GM23338 (cell line): ENCODE results near the gene TRAPPC12. TPM values are rescaled to one million over a fixed set of nuclear protein-coding genes. Genes with fewer than 3 reads are reported as not detected.

ENCODE experiments used
- ATAC-seq: fragments of 200-7000 bp; cut with Tn5 transposase; 3 replicates; pipeline ENCODE4 v1.9.1; 2020
- DNase-seq: peaks from one replicate; pipeline ENCODE4 v3.0.0-alpha.2; 2015; ENCODE audit warnings: low spot score
- H2AFZ ChIP-seq: fragments of 200-600 bp; sonication (generic); 2 replicates; pipeline ENCODE4 v1.8.0; 2016; ENCODE audit warnings: antibody characterized with exemption, mild to moderate bottlenecking, moderate library complexity
- H3F3A ChIP-seq: fragments of 200-600 bp; sonication (generic); replicated peaks from 2 replicates; pipeline ENCODE4 v1.8.0; 2017; ENCODE audit warnings: antibody characterized with exemption, mixed run types, low read depth
- H3K27ac ChIP-seq: fragments of 200-600 bp; sonication (generic); 2 replicates; pipeline ENCODE4 v1.6.1; 2016; ENCODE audit warnings: low read depth
- H3K27me3 ChIP-seq: fragments of 200-600 bp; sonication (generic); 2 replicates; pipeline ENCODE4 v1.8.0; 2016; ENCODE audit warnings: mild to moderate bottlenecking, mixed run types, moderate library complexity; ENCODE audit not compliant: insufficient read depth
- H3K36me3 ChIP-seq: fragments of 200-600 bp; sonication (generic); 2 replicates; pipeline ENCODE4 v1.8.0; 2016; ENCODE audit warnings: mild to moderate bottlenecking; ENCODE audit not compliant: insufficient read depth
- H3K4me1 ChIP-seq: fragments of 200-600 bp; sonication (generic); 2 replicates; pipeline ENCODE4 v1.8.0; 2016; ENCODE audit warnings: mild to moderate bottlenecking, moderate library complexity; ENCODE audit not compliant: insufficient read depth
- H3K4me2 ChIP-seq: fragments of 200-600 bp; sonication (generic); 2 replicates; pipeline ENCODE4 v1.7.1; 2017; ENCODE audit warnings: mixed run types
- H3K4me3 ChIP-seq: fragments of 200-600 bp; sonication (generic); 2 replicates; pipeline ENCODE4 v1.6.1; 2016; ENCODE audit warnings: mixed run types
- H3K79me2 ChIP-seq: fragments of 200-600 bp; sonication (generic); replicated peaks from 2 replicates; pipeline ENCODE4 v1.8.0; 2017; ENCODE audit warnings: mild to moderate bottlenecking; ENCODE audit not compliant: insufficient read depth
- H3K9me2 ChIP-seq: fragments of 200-600 bp; sonication (generic); 2 replicates; pipeline ENCODE4 v1.8.0; 2017; ENCODE audit not compliant: insufficient read depth
- H4K20me1 ChIP-seq: fragments of 200-600 bp; sonication (generic); replicated peaks from 2 replicates; pipeline ENCODE4 v1.8.0; 2017; ENCODE audit warnings: mild to moderate bottlenecking; ENCODE audit not compliant: insufficient read depth
- H3K27ac Mint-ChIP-seq: 2 replicates; pipeline ENCODE4 v1.8.0; 2020; ENCODE audit warnings: inconsistent platforms, mild to moderate bottlenecking, moderate library complexity, mixed read lengths
- H3K27me3 Mint-ChIP-seq: 3 replicates; pipeline ENCODE4 v1.8.0; 2022; ENCODE audit warnings: low read depth, mild to moderate bottlenecking, moderate library complexity, mixed read lengths, inconsistent platforms; ENCODE audit not compliant: insufficient read depth, poor library complexity
- H3K36me3 Mint-ChIP-seq: 3 replicates; pipeline ENCODE4 v1.8.0; 2021; ENCODE audit warnings: low read depth, mild to moderate bottlenecking, inconsistent platforms, moderate library complexity, mixed read lengths
- H3K4me1 Mint-ChIP-seq: 3 replicates; pipeline ENCODE4 v1.8.0; 2020; ENCODE audit warnings: mild to moderate bottlenecking, inconsistent platforms, mixed read lengths
- H3K4me3 Mint-ChIP-seq: 3 replicates; pipeline ENCODE4 v1.8.0; 2021; ENCODE audit warnings: moderate library complexity, mild to moderate bottlenecking, inconsistent platforms, mixed read lengths
- H3K9me3 Mint-ChIP-seq: 3 replicates; pipeline ENCODE4 v1.8.0; 2020; ENCODE audit warnings: moderate library complexity, mild to moderate bottlenecking, inconsistent platforms, mixed read lengths
- CREB1 ChIP-seq: fragments of 250-450 bp; sonication (Bioruptor Pico); IDR thresholded peaks from 2 replicates; pipeline ENCODE4 v1.5.0; 2020; ENCODE audit warnings: low read depth, mild to moderate bottlenecking, moderate library complexity
- EZH2 ChIP-seq: fragments of 200-600 bp; sonication (generic); IDR thresholded peaks from one replicate; pipeline ENCODE4 v1.8.0; 2017; ENCODE audit warnings: antibody characterized with exemption, mild to moderate bottlenecking, low read depth; ENCODE audit not compliant: unreplicated experiment
- EZH2phosphoT487 ChIP-seq: fragments of 200-600 bp; sonication (generic); IDR thresholded peaks from one replicate; pipeline ENCODE4 v1.8.1; 2018; ENCODE audit warnings: antibody characterized with exemption; ENCODE audit not compliant: unreplicated experiment
- JUNB ChIP-seq: IDR thresholded peaks from one replicate; pipeline ENCODE4 v1.6.1; 2016; ENCODE audit warnings: antibody characterized with exemption; ENCODE audit not compliant: unreplicated experiment
- NANOG ChIP-seq: IDR thresholded peaks from 2 replicates; pipeline ENCODE4 v1.6.1; 2016; ENCODE audit warnings: antibody characterized with exemption, borderline replicate concordance
- POLR2AphosphoS5 ChIP-seq: IDR thresholded peaks from 2 replicates; pipeline ENCODE4 v1.6.1; 2016; ENCODE audit warnings: antibody characterized with exemption, low read depth
- STAT1 ChIP-seq: IDR thresholded peaks from one replicate; pipeline ENCODE4 v1.6.1; 2016; ENCODE audit warnings: antibody characterized with exemption; ENCODE audit not compliant: unreplicated experiment
- ZNF114 ChIP-seq: fragments of 250-450 bp; sonication (Bioruptor Pico); IDR thresholded peaks from 2 replicates; pipeline ENCODE4 v1.5.0; 2020; ENCODE audit warnings: mild to moderate bottlenecking, moderate library complexity
- ZNF331 ChIP-seq: fragments of 250-450 bp; sonication (Bioruptor Pico); IDR thresholded peaks from 2 replicates; pipeline ENCODE4 v1.5.0; 2020; ENCODE audit warnings: low read depth, mild to moderate bottlenecking, moderate library complexity
- polyA plus RNA-seq: library from polyadenylated mRNA; unstranded; fragments of >200 nt; fragmentation: Nextera tagmentation; extraction: Ambion mirVana; gene quantifications from 2 replicates; pipeline ENCODE4 v1.2.1, GENCODE V29; 2016
- total RNA-seq: library from RNA; depleted of rRNA; stranded (reverse); fragments of >200 nt; shearing (Covaris generic); gene quantifications from 2 replicates; pipeline ENCODE4 v1.2.3, GENCODE V29; 2014
- TF ChIP-seq, protein P1 (sequence below): fragments of 250-450 bp; sonication (Bioruptor Pico); IDR thresholded peaks from 2 replicates; pipeline ENCODE4 v1.5.0; 2020; ENCODE audit warnings: mild to moderate bottlenecking, moderate library complexity
- TF ChIP-seq, protein P2 (sequence below): IDR thresholded peaks from 2 replicates; pipeline ENCODE4 v1.6.1; 2016; ENCODE audit warnings: antibody characterized with exemption
- TF ChIP-seq, protein P3 (sequence below): IDR thresholded peaks from one replicate; pipeline ENCODE4 v1.6.1; 2018; ENCODE audit warnings: antibody characterized with exemption; ENCODE audit not compliant: unreplicated experiment
- TF ChIP-seq, protein P4 (sequence below), 2 experiments: fragments of 200-600 bp in 1 of 2; sonication (generic) in 1 of 2; conservative IDR thresholded peaks; 2 replicates each; pipeline versions ENCODE4 v1.5.1 to v1.6.1; 2016 to 2017; ENCODE audit warnings: antibody characterized with exemption in 2 of 2, low read depth in 2 of 2, mild to moderate bottlenecking in 2 of 2, moderate library complexity in 1 of 2

The TRAPPC12 gene
- total and polyA plus RNA-seq, 2 experiments from 2014 or later = 48.9 to 57.7 TPM

DNA sequence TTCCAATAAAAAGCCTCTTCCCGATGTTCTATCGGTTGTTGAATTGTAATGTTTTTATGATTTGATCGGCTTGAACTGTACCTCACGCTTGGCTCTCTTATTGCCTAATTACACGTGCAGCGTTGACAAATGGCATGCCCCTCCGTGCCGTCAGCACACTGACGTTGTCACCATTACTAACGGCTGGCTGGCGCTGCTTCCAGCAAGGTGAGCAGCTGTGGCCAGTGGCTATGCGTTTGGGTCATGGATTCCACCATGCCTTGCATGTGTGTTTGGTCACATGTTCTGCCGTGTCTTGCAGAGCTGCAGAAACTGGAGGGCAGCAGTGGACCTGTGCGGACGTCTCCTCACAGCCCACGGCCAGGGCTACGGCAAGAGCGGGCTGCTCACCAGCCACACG lies 42.1 kb downstream of the TRAPPC12 start:
- Histone ChIP-seq H4K20me1 (peaks cover 8% of the 10 kb centered on the region; the same call in 1 of the 2 replicates), H3F3A (no peaks in the 10 kb centered on the region), H3K9me2 (no peaks in the 10 kb centered on the region), H3K79me2 (no peaks in the 10 kb centered on the region), H3K4me1 (no peaks in the 10 kb centered on the region), H3K27ac (no peak overlapping the region), H3K4me2 (no peak overlapping the region), H2AFZ (no peak overlapping the region), H3K36me3 (peaks cover 13% of the 10 kb centered on the region), H3K27me3 (no peaks in the 10 kb centered on the region), H3K4me3 (no peak overlapping the region)
- no peak overlapping the region for H3K27ac Mint-ChIP-seq
- DNase-seq (no peak), ATAC-seq (no peak)
- peaks cover 35% of the 10 kb centered on the region for H3K36me3 Mint-ChIP-seq
- H3K4me1 Mint-ChIP-seq = peaks cover 7% of the 10 kb centered on the region; the same call in 2 of the 3 replicates
- TF ChIP-seq, protein P1, sequence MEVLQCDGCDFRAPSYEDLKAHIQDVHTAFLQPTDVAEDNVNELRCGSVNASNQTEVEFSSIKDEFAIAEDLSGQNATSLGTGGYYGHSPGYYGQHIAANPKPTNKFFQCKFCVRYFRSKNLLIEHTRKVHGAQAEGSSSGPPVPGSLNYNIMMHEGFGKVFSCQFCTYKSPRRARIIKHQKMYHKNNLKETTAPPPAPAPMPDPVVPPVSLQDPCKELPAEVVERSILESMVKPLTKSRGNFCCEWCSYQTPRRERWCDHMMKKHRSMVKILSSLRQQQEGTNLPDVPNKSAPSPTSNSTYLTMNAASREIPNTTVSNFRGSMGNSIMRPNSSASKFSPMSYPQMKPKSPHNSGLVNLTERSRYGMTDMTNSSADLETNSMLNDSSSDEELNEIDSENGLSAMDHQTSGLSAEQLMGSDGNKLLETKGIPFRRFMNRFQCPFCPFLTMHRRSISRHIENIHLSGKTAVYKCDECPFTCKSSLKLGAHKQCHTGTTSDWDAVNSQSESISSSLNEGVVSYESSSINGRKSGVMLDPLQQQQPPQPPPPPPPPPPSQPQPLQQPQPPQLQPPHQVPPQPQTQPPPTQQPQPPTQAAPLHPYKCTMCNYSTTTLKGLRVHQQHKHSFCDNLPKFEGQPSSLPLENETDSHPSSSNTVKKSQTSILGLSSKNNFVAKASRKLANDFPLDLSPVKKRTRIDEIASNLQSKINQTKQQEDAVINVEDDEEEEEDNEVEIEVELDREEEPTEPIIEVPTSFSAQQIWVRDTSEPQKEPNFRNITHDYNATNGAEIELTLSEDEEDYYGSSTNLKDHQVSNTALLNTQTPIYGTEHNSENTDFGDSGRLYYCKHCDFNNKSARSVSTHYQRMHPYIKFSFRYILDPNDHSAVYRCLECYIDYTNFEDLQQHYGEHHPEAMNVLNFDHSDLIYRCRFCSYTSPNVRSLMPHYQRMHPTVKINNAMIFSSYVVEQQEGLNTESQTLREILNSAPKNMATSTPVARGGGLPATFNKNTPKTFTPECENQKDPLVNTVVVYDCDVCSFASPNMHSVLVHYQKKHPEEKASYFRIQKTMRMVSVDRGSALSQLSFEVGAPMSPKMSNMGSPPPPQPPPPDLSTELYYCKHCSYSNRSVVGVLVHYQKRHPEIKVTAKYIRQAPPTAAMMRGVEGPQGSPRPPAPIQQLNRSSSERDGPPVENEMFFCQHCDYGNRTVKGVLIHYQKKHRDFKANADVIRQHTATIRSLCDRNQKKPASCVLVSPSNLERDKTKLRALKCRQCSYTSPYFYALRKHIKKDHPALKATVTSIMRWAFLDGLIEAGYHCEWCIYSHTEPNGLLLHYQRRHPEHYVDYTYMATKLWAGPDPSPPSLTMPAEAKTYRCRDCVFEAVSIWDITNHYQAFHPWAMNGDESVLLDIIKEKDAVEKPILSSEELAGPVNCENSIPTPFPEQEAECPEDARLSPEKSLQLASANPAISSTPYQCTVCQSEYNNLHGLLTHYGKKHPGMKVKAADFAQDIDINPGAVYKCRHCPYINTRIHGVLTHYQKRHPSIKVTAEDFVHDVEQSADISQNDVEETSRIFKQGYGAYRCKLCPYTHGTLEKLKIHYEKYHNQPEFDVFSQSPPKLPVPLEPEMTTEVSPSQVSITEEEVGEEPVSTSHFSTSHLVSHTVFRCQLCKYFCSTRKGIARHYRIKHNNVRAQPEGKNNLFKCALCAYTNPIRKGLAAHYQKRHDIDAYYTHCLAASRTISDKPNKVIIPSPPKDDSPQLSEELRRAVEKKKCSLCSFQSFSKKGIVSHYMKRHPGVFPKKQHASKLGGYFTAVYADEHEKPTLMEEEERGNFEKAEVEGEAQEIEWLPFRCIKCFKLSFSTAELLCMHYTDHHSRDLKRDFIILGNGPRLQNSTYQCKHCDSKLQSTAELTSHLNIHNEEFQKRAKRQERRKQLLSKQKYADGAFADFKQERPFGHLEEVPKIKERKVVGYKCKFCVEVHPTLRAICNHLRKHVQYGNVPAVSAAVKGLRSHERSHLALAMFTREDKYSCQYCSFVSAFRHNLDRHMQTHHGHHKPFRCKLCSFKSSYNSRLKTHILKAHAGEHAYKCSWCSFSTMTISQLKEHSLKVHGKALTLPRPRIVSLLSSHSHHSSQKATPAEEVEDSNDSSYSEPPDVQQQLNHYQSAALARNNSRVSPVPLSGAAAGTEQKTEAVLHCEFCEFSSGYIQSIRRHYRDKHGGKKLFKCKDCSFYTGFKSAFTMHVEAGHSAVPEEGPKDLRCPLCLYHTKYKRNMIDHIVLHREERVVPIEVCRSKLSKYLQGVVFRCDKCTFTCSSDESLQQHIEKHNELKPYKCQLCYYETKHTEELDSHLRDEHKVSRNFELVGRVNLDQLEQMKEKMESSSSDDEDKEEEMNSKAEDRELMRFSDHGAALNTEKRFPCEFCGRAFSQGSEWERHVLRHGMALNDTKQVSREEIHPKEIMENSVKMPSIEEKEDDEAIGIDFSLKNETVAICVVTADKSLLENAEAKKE (CRISPR knock-in tag) = no peak
- TF ChIP-seq STAT1 (no peak), CREB1 (CRISPR knock-in tag) (no peak), JUNB (no peak), ZNF331 (no peak), ZNF114 (CRISPR knock-in tag) (no peak), EZH2 (no peak), NANOG (no peak), POLR2AphosphoS5 (no peak), EZH2phosphoT487 (no peak)
- TF ChIP-seq, protein P2, sequence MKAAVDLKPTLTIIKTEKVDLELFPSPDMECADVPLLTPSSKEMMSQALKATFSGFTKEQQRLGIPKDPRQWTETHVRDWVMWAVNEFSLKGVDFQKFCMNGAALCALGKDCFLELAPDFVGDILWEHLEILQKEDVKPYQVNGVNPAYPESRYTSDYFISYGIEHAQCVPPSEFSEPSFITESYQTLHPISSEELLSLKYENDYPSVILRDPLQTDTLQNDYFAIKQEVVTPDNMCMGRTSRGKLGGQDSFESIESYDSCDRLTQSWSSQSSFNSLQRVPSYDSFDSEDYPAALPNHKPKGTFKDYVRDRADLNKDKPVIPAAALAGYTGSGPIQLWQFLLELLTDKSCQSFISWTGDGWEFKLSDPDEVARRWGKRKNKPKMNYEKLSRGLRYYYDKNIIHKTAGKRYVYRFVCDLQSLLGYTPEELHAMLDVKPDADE = no peak
- TF ChIP-seq, protein P3, sequence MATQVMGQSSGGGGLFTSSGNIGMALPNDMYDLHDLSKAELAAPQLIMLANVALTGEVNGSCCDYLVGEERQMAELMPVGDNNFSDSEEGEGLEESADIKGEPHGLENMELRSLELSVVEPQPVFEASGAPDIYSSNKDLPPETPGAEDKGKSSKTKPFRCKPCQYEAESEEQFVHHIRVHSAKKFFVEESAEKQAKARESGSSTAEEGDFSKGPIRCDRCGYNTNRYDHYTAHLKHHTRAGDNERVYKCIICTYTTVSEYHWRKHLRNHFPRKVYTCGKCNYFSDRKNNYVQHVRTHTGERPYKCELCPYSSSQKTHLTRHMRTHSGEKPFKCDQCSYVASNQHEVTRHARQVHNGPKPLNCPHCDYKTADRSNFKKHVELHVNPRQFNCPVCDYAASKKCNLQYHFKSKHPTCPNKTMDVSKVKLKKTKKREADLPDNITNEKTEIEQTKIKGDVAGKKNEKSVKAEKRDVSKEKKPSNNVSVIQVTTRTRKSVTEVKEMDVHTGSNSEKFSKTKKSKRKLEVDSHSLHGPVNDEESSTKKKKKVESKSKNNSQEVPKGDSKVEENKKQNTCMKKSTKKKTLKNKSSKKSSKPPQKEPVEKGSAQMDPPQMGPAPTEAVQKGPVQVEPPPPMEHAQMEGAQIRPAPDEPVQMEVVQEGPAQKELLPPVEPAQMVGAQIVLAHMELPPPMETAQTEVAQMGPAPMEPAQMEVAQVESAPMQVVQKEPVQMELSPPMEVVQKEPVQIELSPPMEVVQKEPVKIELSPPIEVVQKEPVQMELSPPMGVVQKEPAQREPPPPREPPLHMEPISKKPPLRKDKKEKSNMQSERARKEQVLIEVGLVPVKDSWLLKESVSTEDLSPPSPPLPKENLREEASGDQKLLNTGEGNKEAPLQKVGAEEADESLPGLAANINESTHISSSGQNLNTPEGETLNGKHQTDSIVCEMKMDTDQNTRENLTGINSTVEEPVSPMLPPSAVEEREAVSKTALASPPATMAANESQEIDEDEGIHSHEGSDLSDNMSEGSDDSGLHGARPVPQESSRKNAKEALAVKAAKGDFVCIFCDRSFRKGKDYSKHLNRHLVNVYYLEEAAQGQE = no peak
- TF ChIP-seq, protein P4, sequence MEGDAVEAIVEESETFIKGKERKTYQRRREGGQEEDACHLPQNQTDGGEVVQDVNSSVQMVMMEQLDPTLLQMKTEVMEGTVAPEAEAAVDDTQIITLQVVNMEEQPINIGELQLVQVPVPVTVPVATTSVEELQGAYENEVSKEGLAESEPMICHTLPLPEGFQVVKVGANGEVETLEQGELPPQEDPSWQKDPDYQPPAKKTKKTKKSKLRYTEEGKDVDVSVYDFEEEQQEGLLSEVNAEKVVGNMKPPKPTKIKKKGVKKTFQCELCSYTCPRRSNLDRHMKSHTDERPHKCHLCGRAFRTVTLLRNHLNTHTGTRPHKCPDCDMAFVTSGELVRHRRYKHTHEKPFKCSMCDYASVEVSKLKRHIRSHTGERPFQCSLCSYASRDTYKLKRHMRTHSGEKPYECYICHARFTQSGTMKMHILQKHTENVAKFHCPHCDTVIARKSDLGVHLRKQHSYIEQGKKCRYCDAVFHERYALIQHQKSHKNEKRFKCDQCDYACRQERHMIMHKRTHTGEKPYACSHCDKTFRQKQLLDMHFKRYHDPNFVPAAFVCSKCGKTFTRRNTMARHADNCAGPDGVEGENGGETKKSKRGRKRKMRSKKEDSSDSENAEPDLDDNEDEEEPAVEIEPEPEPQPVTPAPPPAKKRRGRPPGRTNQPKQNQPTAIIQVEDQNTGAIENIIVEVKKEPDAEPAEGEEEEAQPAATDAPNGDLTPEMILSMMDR (conservative IDR thresholded peaks at IDR 0.05; ENCODE audit: low read depth in 2 of 2) = no peak
- H3K4me3 Mint-ChIP-seq = no peak overlapping the region
- no peaks in the 10 kb centered on the region for H3K9me3 Mint-ChIP-seq
- H3K27me3 Mint-ChIP-seq = peaks cover 7% of the 10 kb centered on the region
